Tongue (tissue), 2 donors: Measurements from ENCODE around the gene FGD2. TPM values are rescaled to one million over a fixed set of nuclear protein-coding genes. Genes with fewer than 3 reads are reported as not detected.
A peak's percentile ranks its signal among the peaks of the same experiment; 100 is the strongest.

Experiments
- DNase-seq: peaks from one replicate; pipeline ENCODE4 v3.0.0-alpha.2; 2015
- total RNA-seq: library from RNA; depleted of rRNA; stranded (reverse); fragments of >200 nt; gene quantifications from one replicate; pipeline ENCODE4 v1.2.3, GENCODE V29; 2014

The FGD2 gene
- total RNA-seq, 1 donor from 2014 or later, result 13.1 TPM

- peak; percentile 62 for DNase-seq
Observed at GRCh38 chr6:37059344-37060194, 54.1 kb downstream of the FGD2 start.

- DNase-seq, result no peak
Observed at GRCh38 chr6:37060195-37060559, 54.7 kb downstream of the FGD2 start.

- DNase-seq, result peak; percentile 41
Observed at GRCh38 chr6:37061157-37061804, 55.8 kb downstream of the FGD2 start.

GRCh38 chr6:37062424-37062823 lies 57.0 kb downstream of the FGD2 start:
- DNase-seq, result no peak

GRCh38 chr6:37068356-37069270 lies 63.2 kb downstream of the FGD2 start:
- DNase-seq, result peak; percentile 75

- no peak for DNase-seq
Observed at GRCh38 chr6:37069639-37070038, 64.2 kb downstream of the FGD2 start.

GRCh38 chr6:37072526-37072925 lies 67.1 kb downstream of the FGD2 start:
- no peak for DNase-seq

- no peak for DNase-seq
Observed at GRCh38 chr6:37074053-37074827, 68.8 kb downstream of the FGD2 start.

- DNase-seq, result no peak
Observed at GRCh38 chr6:37077191-37077904, 71.9 kb downstream of the FGD2 start.

- peak; percentile 94 for DNase-seq
Observed at GRCh38 chr6:37077905-37078296, 72.4 kb downstream of the FGD2 start.

Other genes with a start within 250 kb of the FGD2 start
- gene CPNE5, start 166.2 kb upstream of the FGD2 start, total RNA-seq, result 8.7 TPM
- gene PPIL1, start 130.9 kb upstream of the FGD2 start, total RNA-seq, result 29.1 TPM
- 40.0 TPM for gene C6orf89, start 119.7 kb upstream of the FGD2 start, total RNA-seq
- 25.3 TPM for gene PI16, start 50.9 kb upstream of the FGD2 start, total RNA-seq
- 157 TPM for gene MTCH1, start 19.5 kb upstream of the FGD2 start, total RNA-seq
- 34.1 TPM for gene PIM1, start 164.5 kb downstream of the FGD2 start, total RNA-seq